GM23338 (cell line): ENCODE data around the gene SMARCA2.

Experiments
- ETS1 ChIP-seq: IDR thresholded peaks from 2 replicates; pipeline ENCODE4 v1.6.1; 2016; ENCODE audit warnings: antibody characterized with exemption
- EZH2 ChIP-seq: fragments of 200-600 bp; sonication (generic); IDR thresholded peaks from one replicate; pipeline ENCODE4 v1.8.0; 2017; ENCODE audit warnings: antibody characterized with exemption, mild to moderate bottlenecking, low read depth; ENCODE audit not compliant: unreplicated experiment
- POLR2AphosphoS5 ChIP-seq: IDR thresholded peaks from 2 replicates; pipeline ENCODE4 v1.6.1; 2016; ENCODE audit warnings: antibody characterized with exemption, low read depth
- REST ChIP-seq: IDR thresholded peaks from one replicate; pipeline ENCODE4 v1.6.1; 2018; ENCODE audit warnings: antibody characterized with exemption; ENCODE audit not compliant: unreplicated experiment
- TF ChIP-seq, protein P1 (sequence below), 2 experiments: fragments of 200-600 bp in 1 of 2; sonication (generic) in 1 of 2; conservative IDR thresholded peaks; 2 replicates each; pipeline versions ENCODE4 v1.5.1 to v1.6.1; 2016 to 2017; ENCODE audit warnings: antibody characterized with exemption in 2 of 2, low read depth in 2 of 2, mild to moderate bottlenecking in 2 of 2, moderate library complexity in 1 of 2

DNA sequence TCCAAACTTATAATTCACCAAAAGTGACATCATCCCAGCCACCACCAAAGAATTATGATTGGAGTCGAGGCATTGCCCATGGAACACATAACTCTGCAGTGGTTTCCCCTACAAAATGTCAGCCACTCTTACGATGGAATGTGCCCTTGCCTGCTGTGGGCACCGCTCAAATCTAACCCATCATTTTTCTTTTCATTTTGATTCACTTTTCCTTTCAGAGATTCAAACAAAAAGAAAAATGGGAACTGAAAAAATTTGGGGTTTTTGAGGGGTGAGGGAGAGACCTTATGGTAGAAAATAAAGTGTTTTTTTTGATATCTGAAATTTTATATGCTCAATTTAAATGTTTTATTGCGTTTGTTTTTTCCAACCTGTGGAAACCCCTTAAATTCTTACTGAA is 28.1 kb downstream of the SMARCA2 start:
- TF ChIP-seq EZH2, result no peak
- TF ChIP-seq, protein P1, sequence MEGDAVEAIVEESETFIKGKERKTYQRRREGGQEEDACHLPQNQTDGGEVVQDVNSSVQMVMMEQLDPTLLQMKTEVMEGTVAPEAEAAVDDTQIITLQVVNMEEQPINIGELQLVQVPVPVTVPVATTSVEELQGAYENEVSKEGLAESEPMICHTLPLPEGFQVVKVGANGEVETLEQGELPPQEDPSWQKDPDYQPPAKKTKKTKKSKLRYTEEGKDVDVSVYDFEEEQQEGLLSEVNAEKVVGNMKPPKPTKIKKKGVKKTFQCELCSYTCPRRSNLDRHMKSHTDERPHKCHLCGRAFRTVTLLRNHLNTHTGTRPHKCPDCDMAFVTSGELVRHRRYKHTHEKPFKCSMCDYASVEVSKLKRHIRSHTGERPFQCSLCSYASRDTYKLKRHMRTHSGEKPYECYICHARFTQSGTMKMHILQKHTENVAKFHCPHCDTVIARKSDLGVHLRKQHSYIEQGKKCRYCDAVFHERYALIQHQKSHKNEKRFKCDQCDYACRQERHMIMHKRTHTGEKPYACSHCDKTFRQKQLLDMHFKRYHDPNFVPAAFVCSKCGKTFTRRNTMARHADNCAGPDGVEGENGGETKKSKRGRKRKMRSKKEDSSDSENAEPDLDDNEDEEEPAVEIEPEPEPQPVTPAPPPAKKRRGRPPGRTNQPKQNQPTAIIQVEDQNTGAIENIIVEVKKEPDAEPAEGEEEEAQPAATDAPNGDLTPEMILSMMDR (conservative IDR thresholded peaks at IDR 0.05; ENCODE audit: low read depth in 2 of 2), result no peak
- TF ChIP-seq REST, result no peak
- no peak for TF ChIP-seq POLR2AphosphoS5
- no peak for TF ChIP-seq ETS1
